HG02610 (cell line): ENCODE results near the gene APOB.
A peak's percentile ranks its signal among the peaks of the same experiment; 100 is the strongest.

ENCODE experiments used
- ATAC-seq: cut with Tn5 transposase; IDR thresholded peaks from one replicate; pipeline ENCODE4 v1.9.1; 2021; ENCODE audit warnings: mild to moderate bottlenecking, moderate library complexity; ENCODE audit not compliant: unreplicated experiment

The APOB gene

GRCh38 chr2:20986024-20986939 lies 57.6 kb downstream of the APOB start:
- ATAC-seq: no peak

- ATAC-seq: no peak
Measured at GRCh38 chr2:20985062-20985461, 58.8 kb downstream of the APOB start.

- ATAC-seq: no peak
Measured at GRCh38 chr2:20984408-20984807, 59.5 kb downstream of the APOB start.

GRCh38 chr2:20983844-20984243 lies 60.0 kb downstream of the APOB start:
- no peak for ATAC-seq

GRCh38 chr2:20982861-20983260 lies 61.0 kb downstream of the APOB start:
- ATAC-seq: no peak

GRCh38 chr2:20977520-20978180 lies 66.2 kb downstream of the APOB start:
- ATAC-seq: no peak

- ATAC-seq: no peak
Measured at GRCh38 chr2:20976527-20976926, 67.3 kb downstream of the APOB start.

GRCh38 chr2:20972792-20973565 lies 70.9 kb downstream of the APOB start:
- no peak for ATAC-seq

GRCh38 chr2:20972110-20972509 lies 71.8 kb downstream of the APOB start:
- ATAC-seq: no peak

- ATAC-seq: no peak
Measured at GRCh38 chr2:20970068-20970467, 73.8 kb downstream of the APOB start.

- no peak for ATAC-seq
Measured at GRCh38 chr2:20966061-20966595, 77.7 kb downstream of the APOB start.

- no peak for ATAC-seq
Measured at GRCh38 chr2:20965221-20965620, 78.7 kb downstream of the APOB start.

GRCh38 chr2:20963867-20964266 lies 80.0 kb downstream of the APOB start:
- ATAC-seq: no peak

GRCh38 chr2:20962939-20963557 lies 80.8 kb downstream of the APOB start:
- ATAC-seq: peak; percentile 50

- ATAC-seq: no peak
Measured at GRCh38 chr2:20961858-20962257, 82.0 kb downstream of the APOB start.

GRCh38 chr2:20960003-20960402 lies 83.9 kb downstream of the APOB start:
- ATAC-seq: no peak

GRCh38 chr2:20959252-20959651 lies 84.6 kb downstream of the APOB start:
- no peak for ATAC-seq

- ATAC-seq: no peak
Measured at GRCh38 chr2:20957788-20958525, 85.9 kb downstream of the APOB start.

- no peak for ATAC-seq
Measured at GRCh38 chr2:20955277-20956026, 88.4 kb downstream of the APOB start.
